GM08714 (cell line): ENCODE data around the gene PGF.

Experiments
- H3K4me3 ChIP-seq: fragments of 200-500 bp; sonication (Bioruptor generic); 2 replicates; pipeline ENCODE4 v1.5.1; 2014; ENCODE audit warnings: mild to moderate bottlenecking, low read length, inconsistent platforms
- ZNF274 ChIP-seq: IDR thresholded peaks from 2 replicates; pipeline ENCODE4 v1.6.1; 2012; ENCODE audit warnings: mild to moderate bottlenecking, low read depth, low read length

Gene PGF

GRCh38 chr14:74913986-74914573 lies 41.3 kb downstream of the PGF start:
- TF ChIP-seq ZNF274, result no peak

GRCh38 chr14:74913393-74913910 lies 41.9 kb downstream of the PGF start:
- TF ChIP-seq ZNF274, result no peak
- H3K4me3 ChIP-seq, result no peak overlapping the region

More at GRCh38 chr14:74913986-74914573, 41.3 kb downstream of the PGF start:
- H3K4me3 ChIP-seq, result no peak overlapping the region

GRCh38 chr14:74912801-74913200 lies 42.6 kb downstream of the PGF start:
- no peak overlapping the region for H3K4me3 ChIP-seq
- no peak for TF ChIP-seq ZNF274

GRCh38 chr14:74912111-74912510 lies 43.3 kb downstream of the PGF start:
- no peak overlapping the region for H3K4me3 ChIP-seq
- no peak for TF ChIP-seq ZNF274

- no peak overlapping the region for H3K4me3 ChIP-seq
- TF ChIP-seq ZNF274, result no peak
These were observed 43.7 kb downstream of the PGF start for GRCh38 chr14:74911704-74912103.

- no peak for TF ChIP-seq ZNF274
- no peak overlapping the region for H3K4me3 ChIP-seq
These were observed 44.2 kb downstream of the PGF start for GRCh38 chr14:74911221-74911620.

GRCh38 chr14:74910556-74910955 lies 44.8 kb downstream of the PGF start:
- no peak for TF ChIP-seq ZNF274
- H3K4me3 ChIP-seq, result no peak overlapping the region

- no peak for TF ChIP-seq ZNF274
- H3K4me3 ChIP-seq, result no peak overlapping the region
These were observed 45.5 kb downstream of the PGF start for GRCh38 chr14:74909911-74910310.

GRCh38 chr14:74909501-74909900 lies 45.9 kb downstream of the PGF start:
- no peak for TF ChIP-seq ZNF274
- H3K4me3 ChIP-seq, result no peak overlapping the region

GRCh38 chr14:74908861-74909341 lies 46.5 kb downstream of the PGF start:
- no peak overlapping the region for H3K4me3 ChIP-seq
- TF ChIP-seq ZNF274, result no peak

- no peak overlapping the region for H3K4me3 ChIP-seq
- no peak for TF ChIP-seq ZNF274
These were observed 47.7 kb downstream of the PGF start for GRCh38 chr14:74907744-74908143.

- TF ChIP-seq ZNF274, result no peak
- H3K4me3 ChIP-seq, result no peak overlapping the region
These were observed 48.4 kb downstream of the PGF start for GRCh38 chr14:74906925-74907521.

- TF ChIP-seq ZNF274, result no peak
- no peak overlapping the region for H3K4me3 ChIP-seq
These were observed 49.7 kb downstream of the PGF start for GRCh38 chr14:74905595-74906142.

GRCh38 chr14:74904635-74905503 lies 50.5 kb downstream of the PGF start:
- TF ChIP-seq ZNF274, result no peak

GRCh38 chr14:74902941-74903705 lies 52.3 kb downstream of the PGF start:
- TF ChIP-seq ZNF274, result no peak

More at GRCh38 chr14:74904635-74905503, 50.5 kb downstream of the PGF start:
- no peak overlapping the region for H3K4me3 ChIP-seq

More at GRCh38 chr14:74902941-74903705, 52.3 kb downstream of the PGF start:
- no peak overlapping the region for H3K4me3 ChIP-seq
